GM12892 (cell line): ENCODE results near the gene THOC6.

ENCODE experiments used
- POLR2A ChIP-seq: IDR thresholded peaks from 2 replicates; pipeline ENCODE4 v1.6.1; 2011; ENCODE audit warnings: low read depth, low read length, control low read depth
- POLR2AphosphoS5 ChIP-seq: IDR thresholded peaks from 2 replicates; pipeline ENCODE4 v1.6.1; 2011; ENCODE audit warnings: low read depth, low read length, control low read depth
- TAF1 ChIP-seq: IDR thresholded peaks from 2 replicates; pipeline ENCODE4 v1.6.1; 2011; ENCODE audit warnings: low read depth, mild to moderate bottlenecking, control low read depth, low read length, borderline replicate concordance

- no peak for TF ChIP-seq POLR2A
- TF ChIP-seq TAF1 = no peak
- no peak for TF ChIP-seq POLR2AphosphoS5
These were observed 26.2 kb downstream of the THOC6 start for GRCh38 chr16:3049921-3050481.
